Activated naive CD4-positive, alpha-beta T cell treated with anti-CD3 and anti-CD28 coated beads for 36 hours (primary cell): Measurements from ENCODE around the gene AK4. TPM values are rescaled to one million over a fixed set of nuclear protein-coding genes. Genes with fewer than 3 reads are reported as not detected.
A peak's percentile ranks its signal among the peaks of the same experiment; 100 is the strongest.

ENCODE experiments used
- CTCF ChIA-PET: fragments of 350-600 bp; sonication (Branson Sonifier 250); formaldehyde crosslinking; loops from one replicate; lab custom pipeline; 2021; ENCODE audit warnings: antibody characterized with exemption; lab: Charles Lee
- DNase-seq: peaks from one replicate; pipeline ENCODE4 v3.0.0-alpha.2; 2020
- H3K27ac Mint-ChIP-seq: one replicate; pipeline ENCODE4 v1.8.0; 2021; ENCODE audit warnings: mild to moderate bottlenecking, mixed read lengths
- H3K27me3 Mint-ChIP-seq: one replicate; pipeline ENCODE4 v1.8.0; 2021; ENCODE audit warnings: low read depth, mixed read lengths
- H3K36me3 Mint-ChIP-seq: one replicate; pipeline ENCODE4 v1.8.0; 2021; ENCODE audit warnings: low read depth, mixed read lengths
- H3K4me1 Mint-ChIP-seq: one replicate; pipeline ENCODE4 v1.8.0; 2021; ENCODE audit warnings: low read depth, mixed read lengths
- H3K4me3 Mint-ChIP-seq: one replicate; pipeline ENCODE4 v1.8.0; 2021; ENCODE audit warnings: mild to moderate bottlenecking, moderate library complexity, mixed read lengths
- H3K9me3 Mint-ChIP-seq: one replicate; pipeline ENCODE4 v1.8.0; 2021; ENCODE audit warnings: mixed read lengths
- intact Hi-C: fragments of 100-400 bp; cut with micrococcal nuclease; formaldehyde crosslinking; loops from one replicate; pipeline ENCODE4 v1.15.1; 2023
- total RNA-seq, 2 experiments: library from RNA; stranded (reverse); gene quantifications; one replicate each; pipeline ENCODE4 v1.2.3, GENCODE V29; 2021

The AK4 gene
- total RNA-seq, 2 experiments from 2014 or later, result 25.2 to 25.4 TPM

- intact Hi-C loops, result no loop called here
- H3K4me1 Mint-ChIP-seq, result no peaks in the 10 kb centered on the region
- H3K36me3 Mint-ChIP-seq, result peaks cover 1% of the 10 kb centered on the region
- no peak overlapping the region for H3K27ac Mint-ChIP-seq
- H3K9me3 Mint-ChIP-seq, result no peaks in the 10 kb centered on the region
- DNase-seq, result no peak
- CTCF ChIA-PET, result no interaction called here
- no peak overlapping the region for H3K4me3 Mint-ChIP-seq
- peaks cover 2% of the 10 kb centered on the region for H3K27me3 Mint-ChIP-seq
Observed at GRCh38 chr1:65190229-65190628, 42.2 kb downstream of the AK4 start.

- no peaks in the 10 kb centered on the region for H3K9me3 Mint-ChIP-seq
- peaks cover 1% of the 10 kb centered on the region for H3K36me3 Mint-ChIP-seq
- no peak overlapping the region for H3K27ac Mint-ChIP-seq
- H3K4me3 Mint-ChIP-seq, result no peak overlapping the region
- DNase-seq, result no peak
- intact Hi-C loops, result no loop called here
- no peaks in the 10 kb centered on the region for H3K4me1 Mint-ChIP-seq
- CTCF ChIA-PET, result no interaction called here
- H3K27me3 Mint-ChIP-seq, result peaks cover 2% of the 10 kb centered on the region
Observed at GRCh38 chr1:65193129-65193695, 45.2 kb downstream of the AK4 start.

- H3K9me3 Mint-ChIP-seq, result no peaks in the 10 kb centered on the region
Observed at GRCh38 chr1:65195495-65196417, 47.8 kb downstream of the AK4 start.

GRCh38 chr1:65196926-65197325 is 48.9 kb downstream of the AK4 start:
- Mint-ChIP-seq H3K27ac (no peak overlapping the region), H3K36me3 (peaks cover 1% of the 10 kb centered on the region), H3K27me3 (peaks cover 9% of the 10 kb centered on the region), H3K4me3 (no peak overlapping the region), H3K4me1 (no peaks in the 10 kb centered on the region), H3K9me3 (no peaks in the 10 kb centered on the region)
- intact Hi-C loops, result no loop called here
- CTCF ChIA-PET, result interaction anchor here (0.7 to 0.9 kb wide), 2 partner anchors 19 to 124 kb away, joined by 3 read pairs; no protein-coding TSS in a partner anchor
- DNase-seq, result no peak

More at GRCh38 chr1:65195495-65196417, 47.8 kb downstream of the AK4 start:
- no peaks in the 10 kb centered on the region for H3K4me1 Mint-ChIP-seq
- no peak for DNase-seq
- H3K36me3 Mint-ChIP-seq, result peaks cover 1% of the 10 kb centered on the region
- H3K27me3 Mint-ChIP-seq, result peaks cover 2% of the 10 kb centered on the region
- no peak overlapping the region for H3K27ac Mint-ChIP-seq
- H3K4me3 Mint-ChIP-seq, result no peak overlapping the region
- intact Hi-C loops, result no loop called here
- CTCF ChIA-PET, result interaction anchor here (1.0 kb wide), 1 partner anchor 17 kb away, joined by 3 read pairs; no protein-coding TSS in a partner anchor

GRCh38 chr1:65197636-65198035 is 49.6 kb downstream of the AK4 start:
- no peaks in the 10 kb centered on the region for H3K36me3 Mint-ChIP-seq
- H3K4me3 Mint-ChIP-seq, result no peak overlapping the region
- peaks cover 9% of the 10 kb centered on the region for H3K27me3 Mint-ChIP-seq
- no peak for DNase-seq
- CTCF ChIA-PET, result interaction anchor here (0.9 kb wide), 1 partner anchor 18 kb away, joined by 3 read pairs; no protein-coding TSS in a partner anchor
- no peak overlapping the region for H3K27ac Mint-ChIP-seq
- intact Hi-C loops, result no loop called here
- no peaks in the 10 kb centered on the region for H3K4me1 Mint-ChIP-seq
- H3K9me3 Mint-ChIP-seq, result no peaks in the 10 kb centered on the region

- intact Hi-C loops, result no loop called here
- H3K27ac Mint-ChIP-seq, result no peak overlapping the region
- H3K36me3 Mint-ChIP-seq, result no peaks in the 10 kb centered on the region
- peaks cover 9% of the 10 kb centered on the region for H3K27me3 Mint-ChIP-seq
- no peaks in the 10 kb centered on the region for H3K9me3 Mint-ChIP-seq
- DNase-seq, result no peak
- CTCF ChIA-PET, result no interaction called here
- H3K4me3 Mint-ChIP-seq, result no peak overlapping the region
- H3K4me1 Mint-ChIP-seq, result no peaks in the 10 kb centered on the region
Observed at GRCh38 chr1:65198096-65198495, 50.1 kb downstream of the AK4 start.

GRCh38 chr1:65200411-65200810 is 52.4 kb downstream of the AK4 start:
- DNase-seq, result no peak
- no peak overlapping the region for H3K27ac Mint-ChIP-seq

GRCh38 chr1:65206836-65207235 is 58.8 kb downstream of the AK4 start:
- Mint-ChIP-seq H3K27ac (no peak overlapping the region), H3K27me3 (peaks cover 3% of the 10 kb centered on the region), H3K36me3 (no peaks in the 10 kb centered on the region), H3K9me3 (no peaks in the 10 kb centered on the region), H3K4me3 (no peak overlapping the region), H3K4me1 (peaks cover 10% of the 10 kb centered on the region)
- DNase-seq, result no peak
- intact Hi-C loops, result loop anchor here (5.0 kb wide), 2 partner anchors 465 to 940 kb away; no protein-coding TSS in a partner anchor
- CTCF ChIA-PET, result interaction anchor here (0.6 to 1.1 kb wide), 2 partner anchors 36 to 130 kb away, joined by 3 to 5 read pairs; no protein-coding TSS in a partner anchor

More at GRCh38 chr1:65200411-65200810, 52.4 kb downstream of the AK4 start:
- Mint-ChIP-seq H3K36me3 (no peaks in the 10 kb centered on the region), H3K9me3 (no peaks in the 10 kb centered on the region), H3K4me1 (no peaks in the 10 kb centered on the region), H3K27me3 (peaks cover 9% of the 10 kb centered on the region), H3K4me3 (no peak overlapping the region)
- CTCF ChIA-PET, result no interaction called here
- intact Hi-C loops, result no loop called here

GRCh38 chr1:65207317-65207716 is 59.3 kb downstream of the AK4 start:
- DNase-seq, result no peak
- no peak overlapping the region for H3K4me3 Mint-ChIP-seq
- H3K9me3 Mint-ChIP-seq, result no peaks in the 10 kb centered on the region
- CTCF ChIA-PET, result interaction anchor here (0.6 to 2.7 kb wide), 5 partner anchors 36 to 157 kb away, joined by 3 to 17 read pairs (median 4); no protein-coding TSS in a partner anchor
- H3K4me1 Mint-ChIP-seq, result peaks cover 10% of the 10 kb centered on the region
- no peaks in the 10 kb centered on the region for H3K36me3 Mint-ChIP-seq
- H3K27ac Mint-ChIP-seq, result no peak overlapping the region
- peaks cover 3% of the 10 kb centered on the region for H3K27me3 Mint-ChIP-seq
- intact Hi-C loops, result loop anchor here (5.0 kb wide), 2 partner anchors 465 to 940 kb away; no protein-coding TSS in a partner anchor

GRCh38 chr1:65208563-65208973 is 60.6 kb downstream of the AK4 start:
- Mint-ChIP-seq H3K9me3 (no peaks in the 10 kb centered on the region), H3K27ac (no peak overlapping the region), H3K36me3 (no peaks in the 10 kb centered on the region), H3K4me3 (no peak overlapping the region), H3K27me3 (peaks cover 3% of the 10 kb centered on the region), H3K4me1 (peaks cover 17% of the 10 kb centered on the region)
- intact Hi-C loops, result loop anchor here (2.0 to 5.0 kb wide), 3 partner anchors 466 to 941 kb away; no protein-coding TSS in a partner anchor
- DNase-seq, result no peak
- CTCF ChIA-PET, result interaction anchor here (0.7 to 2.7 kb wide), 8 partner anchors 11 to 1283 kb away, joined by 3 to 17 read pairs (median 4); no protein-coding TSS in a partner anchor

- peak; percentile 28 for DNase-seq
- no peaks in the 10 kb centered on the region for H3K9me3 Mint-ChIP-seq
- intact Hi-C loops, result loop anchor here (1.0 to 5.0 kb wide), 4 partner anchors 149 to 942 kb away; no protein-coding TSS in a partner anchor
- CTCF ChIA-PET, result interaction anchor here (0.6 to 2.7 kb wide), 12 partner anchors 9 to 1282 kb away, joined by 3 to 17 read pairs (median 3); no protein-coding TSS in a partner anchor
- no peaks in the 10 kb centered on the region for H3K36me3 Mint-ChIP-seq
- H3K27ac Mint-ChIP-seq, result no peak overlapping the region
- no peak overlapping the region for H3K4me3 Mint-ChIP-seq
- peaks cover 3% of the 10 kb centered on the region for H3K27me3 Mint-ChIP-seq
- H3K4me1 Mint-ChIP-seq, result peaks cover 23% of the 10 kb centered on the region
Observed at GRCh38 chr1:65209005-65209885, 61.2 kb downstream of the AK4 start.
